A549 (cell line): Measurements from ENCODE around the gene CCNL1. TPM values are rescaled to one million over a fixed set of nuclear protein-coding genes. Genes with fewer than 3 reads are reported as not detected.
"Not testable (repeated sequence)": the region's sequence is repeated elsewhere in the genome, so short reads cannot be mapped to it uniquely, and the experiment has no call there.

Experiments
- ATAC-seq, 2 experiments: fragments of 200-7000 bp in 1 of 2; fragments of >200 bp in 1 of 2; cut with Nextera tagmentation in 1 of 2; cut with Tn5 transposase in 1 of 2; 3 replicates each; pipeline versions ENCODE4 v1.8.0 to v1.9.1; 2018 to 2020; ENCODE audit warnings: mild to moderate bottlenecking in 1 of 2, moderate library complexity in 1 of 2
- CTCF ChIA-PET: fragments of 300-600 bp; sonication (Branson Sonifier 250); formaldehyde crosslinking; extraction: SDS; loops from one replicate; lab custom pipeline; 2021; ENCODE audit warnings: antibody characterized with exemption, inconsistent platforms; lab: Yijun Ruan, JAX
- POLR2A ChIA-PET: fragments of 350-600 bp; formaldehyde crosslinking; extraction: SDS; loops from one replicate; lab custom pipeline; 2021; ENCODE audit warnings: antibody characterized with exemption, inconsistent platforms; lab: Yijun Ruan, JAX
- DNase-seq, 2 experiments: peaks; one replicate each; pipeline versions ENCODE4 v3.0.0 to v3.0.0-alpha.2; 2011 to 2016; ENCODE audit warnings: low read depth in 1 of 2, low spot score in 1 of 2
- FAIRE-seq: peaks from 2 replicates; lab custom pipeline; 2011; peaks lifted over from hg19 to GRCh38; lab: Jason Lieb, UNC
- H3K27ac ChIP-seq, 2 experiments: fragments of >200 bp; sonication (Bioruptor Twin); formaldehyde crosslinking; 3 replicates each; pipeline ENCODE4 v1.5.1; 2016 to 2017
- H3K4me1 ChIP-seq: fragments of >200 bp; sonication (Bioruptor Twin); formaldehyde crosslinking; 3 replicates; pipeline ENCODE4 v1.6.1; 2016
- H3K4me2 ChIP-seq: fragments of >200 bp; sonication (Bioruptor Twin); formaldehyde crosslinking; 3 replicates; pipeline ENCODE4 v1.6.1; 2016
- H3K4me3 ChIP-seq: fragments of >200 bp; sonication (Bioruptor Twin); formaldehyde crosslinking; 3 replicates; pipeline ENCODE4 v1.5.1; 2016
- H3K9me3 ChIP-seq: fragments of >200 bp; sonication (Bioruptor Twin); formaldehyde crosslinking; 3 replicates; pipeline ENCODE4 v1.6.1; 2016
- CBX2 ChIP-seq: fragments of 200-600 bp; sonication (generic); IDR thresholded peaks from 2 replicates; pipeline ENCODE4 v1.6.1; 2016; ENCODE audit warnings: low read depth, mild to moderate bottlenecking, borderline replicate concordance
- EP300 ChIP-seq, 2 experiments: fragments of >200 bp; sonication (Bioruptor Twin); formaldehyde crosslinking; IDR thresholded peaks; 2 replicates in 1 of 2; 3 replicates in 1 of 2; pipeline ENCODE4 v1.6.1; 2016 to 2017
- ESRRA ChIP-seq: fragments of 150-350 bp; IDR thresholded peaks from 2 replicates; pipeline ENCODE4 v1.6.1; 2014; ENCODE audit warnings: mild to moderate bottlenecking, low read length, borderline replicate concordance
- FOSB ChIP-seq: fragments of 250-450 bp; sonication (Bioruptor Pico); IDR thresholded peaks from 2 replicates; pipeline ENCODE4 v1.5.0; 2020; ENCODE audit warnings: mild to moderate bottlenecking, moderate library complexity
- GATA3 ChIP-seq: IDR thresholded peaks from 2 replicates; pipeline ENCODE4 v1.6.1; 2012; ENCODE audit warnings: borderline replicate concordance
- HMGXB4 ChIP-seq: fragments of 250-450 bp; sonication (Bioruptor Pico); IDR thresholded peaks from 2 replicates; pipeline ENCODE4 v1.5.0; 2021; ENCODE audit warnings: mild to moderate bottlenecking, moderate library complexity, borderline replicate concordance
- HOXA7 ChIP-seq: fragments of 250-450 bp; sonication (Bioruptor Pico); IDR thresholded peaks from 2 replicates; pipeline ENCODE4 v1.5.0; 2020; ENCODE audit warnings: mild to moderate bottlenecking, moderate library complexity
- HOXB13 ChIP-seq: fragments of 250-450 bp; sonication (Bioruptor Pico); IDR thresholded peaks from 2 replicates; pipeline ENCODE4 v1.5.0; 2020; ENCODE audit warnings: low read depth, mild to moderate bottlenecking, moderate library complexity
- JUN ChIP-seq, 2 experiments: fragments of >200 bp; sonication (Bioruptor Twin); formaldehyde crosslinking; IDR thresholded peaks; 2 replicates in 1 of 2; 3 replicates in 1 of 2; pipeline ENCODE4 v1.6.1; 2016 to 2017
- KDM1A ChIP-seq: fragments of 200-600 bp; sonication (generic); IDR thresholded peaks from 2 replicates; pipeline ENCODE4 v1.6.1; 2016; ENCODE audit warnings: low read depth, mild to moderate bottlenecking
- KDM5A ChIP-seq: fragments of 200-600 bp; sonication (generic); IDR thresholded peaks from 2 replicates; pipeline ENCODE4 v1.6.1; 2016; ENCODE audit warnings: antibody characterized with exemption, mild to moderate bottlenecking
- MAX ChIP-seq: IDR thresholded peaks from 2 replicates; pipeline ENCODE4 v1.6.1; 2012
- MAZ ChIP-seq: fragments of 150-350 bp; IDR thresholded peaks from 2 replicates; pipeline ENCODE4 v1.6.1; 2014; ENCODE audit warnings: antibody characterized with exemption, low read depth, low read length, borderline replicate concordance
- NFE2L2 ChIP-seq: fragments of 150-350 bp; conservative IDR thresholded peaks from 2 replicates; pipeline ENCODE4 v1.6.1; 2014; ENCODE audit warnings: low read length
- POLR2AphosphoS2 ChIP-seq: conservative IDR thresholded peaks from 2 replicates; pipeline ENCODE4 v1.6.1; 2012; ENCODE audit warnings: low read length, improper control_type of control experiment, inconsistent platforms
- TFCP2L1 ChIP-seq: fragments of 250-450 bp; sonication (Bioruptor Pico); IDR thresholded peaks from 2 replicates; pipeline ENCODE4 v1.5.0; 2021; ENCODE audit warnings: mild to moderate bottlenecking
- TP53 ChIP-seq: fragments of 250-450 bp; sonication (Bioruptor Pico); IDR thresholded peaks from 2 replicates; pipeline ENCODE4 v1.5.0; 2021; ENCODE audit warnings: mild to moderate bottlenecking, moderate library complexity
- ZC3H11A ChIP-seq: fragments of 450-650 bp; IDR thresholded peaks from 2 replicates; pipeline ENCODE4 v1.6.1; 2014; ENCODE audit warnings: antibody characterized with exemption, mild to moderate bottlenecking
- ZSCAN20 ChIP-seq: fragments of 250-450 bp; sonication (Bioruptor Pico); IDR thresholded peaks from 2 replicates; pipeline ENCODE4 v1.8.0; 2022; ENCODE audit warnings: mild to moderate bottlenecking, moderate library complexity
- WGBS: methylation state at CpG from one replicate; pipeline ENCODE4 v1.1.6; 2017; ENCODE audit errors: missing lambda C conversion rate; 5-methylcytosine and 5-hydroxymethylcytosine counted together
- polyA plus RNA-seq, 4 experiments: library from polyadenylated mRNA; depleted of rRNA in 3 of 4; stranded (reverse); fragments of >200 nt; fragmentation: RNase III in 1 of 4; extraction: RNeasy Plus Mini Kit Qiagen cat#74134 plus additional on column Dnase treatment in 1 of 4; gene quantifications; 2 replicates in 3 of 4; 3 replicates in 1 of 4; pipeline ENCODE4 v1.2.3, GENCODE V29; 2011 to 2017
- TF ChIP-seq, protein P1 (sequence below): fragments of 200-600 bp; sonication (generic); IDR thresholded peaks from 2 replicates; pipeline ENCODE4 v1.6.1; 2016; ENCODE audit warnings: antibody characterized with exemption, mild to moderate bottlenecking, moderate library complexity

The CCNL1 gene
- polyA plus RNA-seq, 2 of the 4 experiments (the other 2 are of a cell fraction) = 45.1 to 170 TPM

DNA sequence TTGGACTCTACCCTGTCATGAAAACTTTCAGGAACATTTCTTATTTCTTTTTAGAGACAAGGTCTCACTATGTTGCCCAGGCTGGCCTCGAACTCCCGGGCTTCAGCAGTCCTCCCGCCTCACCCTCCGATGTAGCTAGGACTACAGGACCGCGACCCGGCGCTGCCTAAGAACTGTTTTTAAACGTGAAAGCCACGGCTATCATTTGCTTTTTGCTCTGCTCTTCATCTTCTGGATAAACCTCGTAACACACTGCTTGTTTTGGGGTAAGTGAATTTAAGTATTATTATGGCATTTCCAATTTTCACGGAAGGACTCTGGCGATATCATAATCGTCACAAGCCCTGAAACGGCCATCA, 14.3 kb upstream of the CCNL1 start:
- TF ChIP-seq HOXA7 (peak; percentile 72; the same call in 1 of the 2 replicates), EP300 (IDR thresholded peaks at IDR 0.05) (no peak), TFCP2L1 (0 out of 2 replicates have a peak, but pooled peaks have one; percentile 46), FOSB (peak; percentile 84; the same call in 1 of the 2 replicates), HMGXB4 (CRISPR knock-in tag) (no peak; the same call in 1 of the 2 replicates)
- TF ChIP-seq, protein P1, sequence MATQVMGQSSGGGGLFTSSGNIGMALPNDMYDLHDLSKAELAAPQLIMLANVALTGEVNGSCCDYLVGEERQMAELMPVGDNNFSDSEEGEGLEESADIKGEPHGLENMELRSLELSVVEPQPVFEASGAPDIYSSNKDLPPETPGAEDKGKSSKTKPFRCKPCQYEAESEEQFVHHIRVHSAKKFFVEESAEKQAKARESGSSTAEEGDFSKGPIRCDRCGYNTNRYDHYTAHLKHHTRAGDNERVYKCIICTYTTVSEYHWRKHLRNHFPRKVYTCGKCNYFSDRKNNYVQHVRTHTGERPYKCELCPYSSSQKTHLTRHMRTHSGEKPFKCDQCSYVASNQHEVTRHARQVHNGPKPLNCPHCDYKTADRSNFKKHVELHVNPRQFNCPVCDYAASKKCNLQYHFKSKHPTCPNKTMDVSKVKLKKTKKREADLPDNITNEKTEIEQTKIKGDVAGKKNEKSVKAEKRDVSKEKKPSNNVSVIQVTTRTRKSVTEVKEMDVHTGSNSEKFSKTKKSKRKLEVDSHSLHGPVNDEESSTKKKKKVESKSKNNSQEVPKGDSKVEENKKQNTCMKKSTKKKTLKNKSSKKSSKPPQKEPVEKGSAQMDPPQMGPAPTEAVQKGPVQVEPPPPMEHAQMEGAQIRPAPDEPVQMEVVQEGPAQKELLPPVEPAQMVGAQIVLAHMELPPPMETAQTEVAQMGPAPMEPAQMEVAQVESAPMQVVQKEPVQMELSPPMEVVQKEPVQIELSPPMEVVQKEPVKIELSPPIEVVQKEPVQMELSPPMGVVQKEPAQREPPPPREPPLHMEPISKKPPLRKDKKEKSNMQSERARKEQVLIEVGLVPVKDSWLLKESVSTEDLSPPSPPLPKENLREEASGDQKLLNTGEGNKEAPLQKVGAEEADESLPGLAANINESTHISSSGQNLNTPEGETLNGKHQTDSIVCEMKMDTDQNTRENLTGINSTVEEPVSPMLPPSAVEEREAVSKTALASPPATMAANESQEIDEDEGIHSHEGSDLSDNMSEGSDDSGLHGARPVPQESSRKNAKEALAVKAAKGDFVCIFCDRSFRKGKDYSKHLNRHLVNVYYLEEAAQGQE = no peak
- TF ChIP-seq, all 56 proteins: peak for 3
- Histone ChIP-seq H3K9me3 (no peaks in the 10 kb centered on the region), H3K4me3 (peak overlapping the region; percentile 77), H3K4me2 (peak overlapping the region; percentile 89), H3K27ac (peak overlapping the region; percentile 97 to 98), H3K4me1 (peaks cover 7% of the 10 kb centered on the region; the same call in 2 of the 3 replicates)
- WGBS = 6% methylated on average over 15 of the region's 15 CpGs
- peak; percentile 8 to 53 for DNase-seq
- no peak for FAIRE-seq
- peak; percentile 47 to 48; a peak in 5 of 6 replicates for ATAC-seq
- ChIA-PET POLR2A (interaction anchor here (0.8 to 5.0 kb wide), 8 partner anchors 12 to 264 kb away, joined by 3 to 306 read pairs (median 4); partner anchors contain the start of gene CCNL1), CTCF (interaction anchor here (0.7 to 3.1 kb wide), 7 partner anchors 10 to 181 kb away, joined by 3 to 17 read pairs (median 5); partner anchors contain the start of gene CCNL1)

DNA sequence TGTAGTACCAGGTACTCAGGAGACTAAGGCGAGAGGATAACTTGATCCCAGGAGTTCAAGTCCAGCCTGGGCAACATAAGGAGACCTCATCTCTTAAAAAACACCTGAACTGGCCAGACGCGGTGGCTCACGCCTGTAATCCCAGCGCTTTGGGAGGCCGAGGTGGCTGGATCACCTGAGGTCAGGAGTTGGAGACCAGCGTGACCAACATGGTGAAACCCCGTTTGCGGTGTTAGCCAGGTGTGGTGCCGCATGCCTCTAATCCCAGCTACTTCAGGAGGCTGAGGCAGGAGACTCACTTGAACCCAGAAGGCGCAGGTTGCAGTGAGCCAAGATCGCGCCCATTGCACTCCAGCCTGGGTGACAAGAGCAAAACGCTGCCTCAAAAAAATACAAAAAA, 13.4 kb upstream of the CCNL1 start:
- not testable (repeated sequence) for H3K4me3 ChIP-seq, H3K27ac ChIP-seq, FAIRE-seq, H3K4me2 ChIP-seq, DNase-seq, ATAC-seq, H3K9me3 ChIP-seq, H3K4me1 ChIP-seq
- WGBS = 98% methylated on average over 14 of the region's 14 CpGs
- POLR2A ChIA-PET = interaction anchor here (5.0 kb wide), 1 partner anchor 11 kb away, joined by 306 read pairs; the partner anchor contains the start of gene CCNL1
- CTCF ChIA-PET = interaction anchor here (0.7 to 3.1 kb wide), 6 partner anchors 9 to 182 kb away, joined by 3 to 17 read pairs (median 4); partner anchors contain the start of gene CCNL1

GRCh38 chr3:157172746-157173145, 12.8 kb upstream of the CCNL1 start:
- ATAC-seq (no peak), FAIRE-seq (no peak), DNase-seq (no peak)
- no peak for TF ChIP-seq MAX
- TF ChIP-seq TFCP2L1 = no peak
- TF ChIP-seq ESRRA = no peak
- TF ChIP-seq EP300 (IDR thresholded peaks at IDR 0.05) = no peak
- TF ChIP-seq CBX2 = no peak
- TF ChIP-seq NFE2L2 = no peak
- TF ChIP-seq GATA3 = no peak
- TF ChIP-seq HOXB13 (CRISPR knock-in tag) = no peak
- TF ChIP-seq ZC3H11A = no peak
- no peak for TF ChIP-seq JUN (IDR thresholded peaks at IDR 0.05)
- no peak for TF ChIP-seq POLR2AphosphoS2
- no peak for TF ChIP-seq TP53 (CRISPR knock-in tag)
- no peak for TF ChIP-seq ZSCAN20 (CRISPR knock-in tag)
- no peak for TF ChIP-seq MAZ
- TF ChIP-seq KDM1A = no peak
- no peak for TF ChIP-seq FOSB
- TF ChIP-seq KDM5A = no peak
- peaks cover 7% of the 10 kb centered on the region; the same call in 2 of the 3 replicates for H3K4me1 ChIP-seq
- 68% methylated on average over 4 of the region's 4 CpGs for WGBS
- H3K27ac ChIP-seq = no peak overlapping the region
- no peak overlapping the region for H3K4me2 ChIP-seq
- CTCF ChIA-PET = no interaction called here
- POLR2A ChIA-PET = interaction anchor here (5.0 kb wide), 1 partner anchor 11 kb away, joined by 306 read pairs; the partner anchor contains the start of gene CCNL1
- H3K4me3 ChIP-seq = no peak overlapping the region
- no peaks in the 10 kb centered on the region for H3K9me3 ChIP-seq
